Natural killer cell (primary cell): Measurements from ENCODE around the gene WDR46. TPM values are rescaled to one million over a fixed set of nuclear protein-coding genes. Genes with fewer than 3 reads are reported as not detected.
"Not testable (repeated sequence)": the region's sequence is repeated elsewhere in the genome, so short reads cannot be mapped to it uniquely, and the experiment has no call there.

Experiments used
- ATAC-seq, 3 donors: fragments of 150-1000 bp in 2 of 3; fragments of 200-7000 bp in 1 of 3; cut with Tn5 transposase; 1 replicate in 1 of 3; 2 replicates in 2 of 3; pipeline ENCODE4 v1.10.0; 2021; ENCODE audit warnings: mild to moderate bottlenecking in 2 of 3, moderate library complexity in 2 of 3
- DNase-seq, 2 donors: peaks; one replicate each; pipeline versions ENCODE4 v3.0.0 to v3.0.0-alpha.2; 2013 to 2021; ENCODE audit warnings: mixed read lengths in 1 of 2
- H3K27ac ChIP-seq: one replicate; pipeline ENCODE4 v1.5.1; 2013; ENCODE audit warnings: mild to moderate bottlenecking, low read length
- H3K27me3 ChIP-seq: one replicate; pipeline ENCODE4 v1.6.1; 2013; ENCODE audit warnings: low read length; ENCODE audit not compliant: control insufficient read depth, insufficient read depth
- H3K36me3 ChIP-seq: one replicate; pipeline ENCODE4 v1.6.1; 2013; ENCODE audit warnings: low read length; ENCODE audit not compliant: control insufficient read depth, insufficient read depth
- H3K4me1 ChIP-seq: one replicate; pipeline ENCODE4 v1.6.1; 2013; ENCODE audit warnings: low read length; ENCODE audit not compliant: control insufficient read depth, insufficient read depth
- H3K4me3 ChIP-seq: one replicate; pipeline ENCODE4 v1.5.1; 2013; ENCODE audit warnings: low read length
- H3K9me3 ChIP-seq: one replicate; pipeline ENCODE4 v1.6.1; 2013; ENCODE audit warnings: low read length; ENCODE audit not compliant: control insufficient read depth, insufficient read depth
- H3K27ac Mint-ChIP-seq, 2 donors: one replicate each; pipeline ENCODE4 v1.8.0; 2022; ENCODE audit warnings: mild to moderate bottlenecking in 2 of 2, mixed read lengths in 2 of 2, moderate library complexity in 1 of 2
- H3K27me3 Mint-ChIP-seq, 2 donors: one replicate each; pipeline ENCODE4 v1.8.0; 2022; ENCODE audit warnings: low read depth in 2 of 2, mixed read lengths in 2 of 2
- H3K36me3 Mint-ChIP-seq: one replicate; pipeline ENCODE4 v1.8.0; 2022; ENCODE audit warnings: mixed read lengths
- H3K4me1 Mint-ChIP-seq, 2 donors: one replicate each; pipeline ENCODE4 v1.8.0; 2022; ENCODE audit warnings: mixed read lengths in 2 of 2
- H3K4me3 Mint-ChIP-seq: one replicate; pipeline ENCODE4 v1.8.0; 2022; ENCODE audit warnings: mild to moderate bottlenecking, moderate library complexity, mixed read lengths
- H3K9me3 Mint-ChIP-seq, 2 donors: one replicate each; pipeline ENCODE4 v1.8.0; 2022; ENCODE audit warnings: mixed read lengths in 2 of 2
- WGBS: methylation state at CpG from one replicate; pipeline ENCODE4 v1.1.7; 2013; ENCODE audit warnings: missing lambda C conversion rate; ENCODE audit not compliant: insufficient coverage; 5-methylcytosine and 5-hydroxymethylcytosine counted together
- intact Hi-C: fragments of 100-400 bp; cut with micrococcal nuclease; formaldehyde crosslinking; loops from one replicate; pipeline ENCODE4 v1.14.2; 2022
- total RNA-seq, 4 donors: library from RNA; stranded (reverse); fragments of 120-200 nt in 1 of 4; gene quantifications; one replicate each; pipeline versions ENCODE4 v1.2.3 to v1.2.4, GENCODE V29; 2013 to 2022
- TF ChIP-seq, protein P1 (sequence below): fragments of 200-600 bp; IDR thresholded peaks from one replicate; pipeline ENCODE4 v1.8.0; 2022; ENCODE audit warnings: antibody characterized with exemption

The WDR46 gene
- total RNA-seq, 3 donors from 2014 or later (not counting 1 experiment from before 2014, with no cell fraction given), result 33.6 to 56.3 (median 47.0) TPM

DNA sequence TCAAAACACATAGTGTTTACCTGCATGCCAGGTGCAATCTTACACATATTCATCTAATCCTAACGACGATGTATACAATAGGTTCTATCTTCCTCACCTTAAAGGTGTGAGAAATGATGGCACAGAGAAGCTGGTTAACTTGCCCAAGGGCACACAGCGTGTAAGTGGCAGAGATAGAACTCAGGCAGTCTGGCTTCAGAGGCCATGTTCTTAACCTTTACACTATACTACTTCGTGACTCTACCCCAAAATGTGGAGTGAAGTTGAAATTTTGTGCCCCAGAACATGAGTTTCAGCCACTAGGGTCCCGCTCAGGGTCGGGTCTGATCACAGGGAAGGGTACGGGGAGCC lies 17.9 kb downstream of the WDR46 start:
- peaks cover 51 to 57% of the 10 kb centered on the region in 2 donors for H3K4me1 Mint-ChIP-seq
- peaks cover 34% of the 10 kb centered on the region for H3K4me1 ChIP-seq
- peaks cover 17% of the 10 kb centered on the region for H3K36me3 Mint-ChIP-seq
- no peaks in the 10 kb centered on the region for H3K9me3 ChIP-seq
- H3K27ac Mint-ChIP-seq, result peak overlapping the region; percentile 97 to 98
- peak overlapping the region; percentile 96 for H3K4me3 Mint-ChIP-seq
- H3K27me3 ChIP-seq, result no peaks in the 10 kb centered on the region
- TF ChIP-seq, protein P1, sequence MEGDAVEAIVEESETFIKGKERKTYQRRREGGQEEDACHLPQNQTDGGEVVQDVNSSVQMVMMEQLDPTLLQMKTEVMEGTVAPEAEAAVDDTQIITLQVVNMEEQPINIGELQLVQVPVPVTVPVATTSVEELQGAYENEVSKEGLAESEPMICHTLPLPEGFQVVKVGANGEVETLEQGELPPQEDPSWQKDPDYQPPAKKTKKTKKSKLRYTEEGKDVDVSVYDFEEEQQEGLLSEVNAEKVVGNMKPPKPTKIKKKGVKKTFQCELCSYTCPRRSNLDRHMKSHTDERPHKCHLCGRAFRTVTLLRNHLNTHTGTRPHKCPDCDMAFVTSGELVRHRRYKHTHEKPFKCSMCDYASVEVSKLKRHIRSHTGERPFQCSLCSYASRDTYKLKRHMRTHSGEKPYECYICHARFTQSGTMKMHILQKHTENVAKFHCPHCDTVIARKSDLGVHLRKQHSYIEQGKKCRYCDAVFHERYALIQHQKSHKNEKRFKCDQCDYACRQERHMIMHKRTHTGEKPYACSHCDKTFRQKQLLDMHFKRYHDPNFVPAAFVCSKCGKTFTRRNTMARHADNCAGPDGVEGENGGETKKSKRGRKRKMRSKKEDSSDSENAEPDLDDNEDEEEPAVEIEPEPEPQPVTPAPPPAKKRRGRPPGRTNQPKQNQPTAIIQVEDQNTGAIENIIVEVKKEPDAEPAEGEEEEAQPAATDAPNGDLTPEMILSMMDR, result no peak
- H3K36me3 ChIP-seq, result peaks cover 62% of the 10 kb centered on the region
- DNase-seq, result no peak
- peak overlapping the region; percentile 89 for H3K27ac ChIP-seq
- peak; percentile 16 to 33 (median 20) for ATAC-seq
- no peaks in the 10 kb centered on the region for H3K9me3 Mint-ChIP-seq
- WGBS, result 0% methylated on average over 5 of the region's 7 CpGs
- H3K4me3 ChIP-seq, result peak overlapping the region; percentile 71
- no peaks in the 10 kb centered on the region for H3K27me3 Mint-ChIP-seq
- intact Hi-C loops, result loop anchor here (1.0 kb wide), 1 partner anchor 22 kb away; no protein-coding TSS in a partner anchor

DNA sequence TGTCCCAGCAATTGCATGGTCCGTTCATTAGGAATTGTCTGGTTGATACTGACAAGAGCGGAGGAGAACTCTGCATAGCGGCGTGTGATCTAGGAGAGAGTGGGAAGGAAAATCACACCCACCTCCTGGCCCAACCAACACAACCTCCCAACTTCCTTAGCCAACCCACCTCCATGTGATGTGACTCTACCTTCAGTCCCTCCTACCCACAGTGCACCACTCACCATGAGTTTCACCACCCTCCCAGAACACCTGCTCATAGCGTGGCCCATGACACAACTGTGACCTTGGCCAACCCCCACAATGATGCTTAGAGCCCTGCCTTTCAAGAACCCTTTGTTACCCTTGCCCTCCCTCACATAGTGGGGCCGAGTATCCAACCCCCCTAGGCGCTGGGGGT lies 25.0 kb downstream of the WDR46 start:
- Histone ChIP-seq H3K27ac (no peak overlapping the region), H3K9me3 (no peaks in the 10 kb centered on the region), H3K27me3 (no peaks in the 10 kb centered on the region), H3K4me1 (no peaks in the 10 kb centered on the region), H3K4me3 (no peak overlapping the region), H3K36me3 (peaks cover 74% of the 10 kb centered on the region)
- WGBS, result 94% methylated on average over 7 of the region's 7 CpGs
- DNase-seq, result no peak
- no peak overlapping the region for H3K27ac Mint-ChIP-seq
- no peak for ATAC-seq
- peaks cover 19% of the 10 kb centered on the region for H3K36me3 Mint-ChIP-seq
- H3K9me3 Mint-ChIP-seq, result no peaks in the 10 kb centered on the region
- peaks cover 0 to 10% of the 10 kb centered on the region in 2 donors for H3K4me1 Mint-ChIP-seq
- no peaks in the 10 kb centered on the region for H3K27me3 Mint-ChIP-seq
- H3K4me3 Mint-ChIP-seq, result no peak overlapping the region
- TF ChIP-seq, protein P1, result no peak
- intact Hi-C loops, result no loop called here

DNA sequence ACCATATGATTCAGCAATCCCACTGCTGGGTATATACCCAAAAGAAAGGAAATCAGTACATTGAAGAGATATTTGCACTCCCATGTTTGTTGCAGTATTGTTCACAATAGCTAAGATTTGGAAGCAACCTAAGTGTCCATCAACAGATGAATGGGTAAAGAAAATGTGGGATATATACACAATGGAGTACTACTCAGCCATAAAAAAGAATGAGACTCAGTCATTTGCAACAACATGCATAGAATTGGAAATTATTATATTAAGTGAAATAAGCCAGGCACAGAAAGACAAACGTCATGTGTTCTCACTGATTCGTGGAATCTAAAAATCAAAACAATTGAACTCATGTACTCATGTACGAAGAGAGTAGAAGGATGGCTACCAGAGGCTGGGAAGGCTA lies 26.5 kb downstream of the WDR46 start:
- H3K9me3 Mint-ChIP-seq, H3K9me3 ChIP-seq, intact Hi-C loops, H3K4me3 Mint-ChIP-seq, H3K27ac ChIP-seq, H3K27ac Mint-ChIP-seq, DNase-seq, ATAC-seq, H3K27me3 Mint-ChIP-seq, H3K27me3 ChIP-seq, H3K4me3 ChIP-seq, H3K4me1 ChIP-seq, H3K4me1 Mint-ChIP-seq: not testable (repeated sequence)
- H3K36me3 ChIP-seq, result peaks cover 60% of the 10 kb centered on the region
- H3K36me3 Mint-ChIP-seq, result peaks cover 13% of the 10 kb centered on the region
- WGBS, result 96% methylated on average over 3 of the region's 3 CpGs

DNA sequence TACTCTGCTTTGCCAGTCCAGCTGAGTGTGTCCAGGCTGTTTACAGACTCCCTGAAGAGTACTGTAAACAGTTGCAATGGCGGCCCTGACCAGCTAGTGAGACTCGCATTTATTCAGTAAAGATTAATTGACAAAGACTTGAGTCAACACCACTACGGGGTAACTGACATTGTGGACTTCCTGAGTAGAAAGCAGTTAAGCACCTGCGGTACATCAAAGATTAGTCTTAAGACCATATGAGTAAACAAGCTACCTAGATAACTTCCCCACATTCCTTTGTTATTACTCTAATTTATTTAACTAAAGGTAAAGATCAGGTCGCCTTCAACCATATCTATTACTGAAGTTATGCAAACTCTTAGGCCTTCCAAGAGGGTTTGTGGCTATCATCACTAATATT lies 30.0 kb downstream of the WDR46 start:
- H3K36me3 Mint-ChIP-seq, result peaks cover 9% of the 10 kb centered on the region
- ATAC-seq (no peak), DNase-seq (no peak)
- no peak overlapping the region for H3K27ac Mint-ChIP-seq
- Histone ChIP-seq H3K9me3 (no peaks in the 10 kb centered on the region), H3K36me3 (peaks cover 40% of the 10 kb centered on the region), H3K4me1 (no peaks in the 10 kb centered on the region), H3K27me3 (no peaks in the 10 kb centered on the region), H3K4me3 (no peak overlapping the region), H3K27ac (no peak overlapping the region)
- no peak overlapping the region for H3K4me3 Mint-ChIP-seq
- peaks cover 0 to 6% of the 10 kb centered on the region in 2 donors for H3K4me1 Mint-ChIP-seq
- no peaks in the 10 kb centered on the region for H3K9me3 Mint-ChIP-seq
- no peaks in the 10 kb centered on the region for H3K27me3 Mint-ChIP-seq
- intact Hi-C loops, result no loop called here
- TF ChIP-seq, protein P1, result no peak
- 98% methylated on average over 5 of the region's 5 CpGs for WGBS
